Measurements from ENCODE around the gene NKX1-1. TPM values are rescaled to one million over a fixed set of nuclear protein-coding genes. Genes with fewer than 3 reads are reported as not detected.

Gene NKX1-1
- polyA plus RNA-seq, 1 donor (not counting 4 experiments of a cell fraction or from before 2014, with no cell fraction given): not detected

GRCh38 chr4:1383728-1384591, 22.3 kb downstream of the NKX1-1 start:
- H3K9me3 ChIP-seq (ENCODE audit: control insufficient read depth, low read depth, low read length): no peaks in the 10 kb centered on the region
- H3K36me3 ChIP-seq (ENCODE audit: control insufficient read depth in 2 of 2, extremely low read depth in 1 of 2, insufficient read depth in 2 of 2, low read length in 2 of 2): peaks cover 7 to 21% of the 10 kb centered on the region in 2 experiments
- TF ChIP-seq CTCF (optimal IDR thresholded peaks at IDR 0.05 in 1 of 3, IDR thresholded peaks at IDR 0.05 in 1 of 3, conservative IDR thresholded peaks at IDR 0.05 in 1 of 3; ENCODE audit: extremely low read depth in 1 of 3, insufficient read depth in 2 of 3, low read length in 3 of 3) (no peak), EZH2 (IDR thresholded peaks at IDR 0.05; ENCODE audit: low read length) (no peak)
- H2AFZ ChIP-seq (ENCODE audit: control insufficient read depth, low read length): no peak overlapping the region
- dilution Hi-C loops (cut with MboI; ENCODE audit: extremely low pct_ligation_motif_present, low sequenced_read_pairs): no loop called here
- no peaks in the 10 kb centered on the region for H3K9me1 ChIP-seq (ENCODE audit: control insufficient read depth, extremely low read depth, insufficient read depth, low read length)
- H4K20me1 ChIP-seq (ENCODE audit: control insufficient read depth, extremely low read depth, insufficient read depth, low read length): no peaks in the 10 kb centered on the region
- no peaks in the 10 kb centered on the region for H3K79me2 ChIP-seq (ENCODE audit: control insufficient read depth, insufficient read depth, low read length)
- H3K4me3 ChIP-seq (ENCODE audit: control insufficient read depth in 2 of 3, extremely low read depth in 1 of 3, insufficient read depth in 2 of 3, low read depth in 1 of 3, low read length in 3 of 3): no peak overlapping the region
- H3K4me1 ChIP-seq (ENCODE audit: control insufficient read depth, extremely low read depth, insufficient read depth, low read length): no peaks in the 10 kb centered on the region
- no peaks in the 10 kb centered on the region for H3K27me3 ChIP-seq (ENCODE audit: control insufficient read depth, extremely low read depth, insufficient read depth, low read length)
- H3K9ac ChIP-seq (ENCODE audit: control insufficient read depth, extremely low read depth, insufficient read depth, low read length): no peak overlapping the region
- no peak overlapping the region for H3K27ac ChIP-seq (ENCODE audit: control insufficient read depth, insufficient read depth, low read length)
- no peak for FAIRE-seq
- DNase-seq (ENCODE audit: low read depth, low spot score): no peak
- no peak overlapping the region for H3K4me2 ChIP-seq (ENCODE audit: control insufficient read depth, extremely low read depth, insufficient read depth, low read depth, low read length)

- no peak for DNase-seq (ENCODE audit: low read depth, low spot score)
Measured at GRCh38 chr4:1382776-1383727, 23.2 kb downstream of the NKX1-1 start.

More at GRCh38 chr4:1382776-1383727, 23.2 kb downstream of the NKX1-1 start:
- Histone ChIP-seq H3K79me2 (ENCODE audit: control insufficient read depth, insufficient read depth, low read length) (no peaks in the 10 kb centered on the region), H3K27me3 (ENCODE audit: control insufficient read depth, extremely low read depth, insufficient read depth, low read length) (no peaks in the 10 kb centered on the region), H3K9me3 (ENCODE audit: control insufficient read depth, low read depth, low read length) (no peaks in the 10 kb centered on the region), H3K4me1 (ENCODE audit: control insufficient read depth, extremely low read depth, insufficient read depth, low read length) (no peaks in the 10 kb centered on the region), H3K4me2 (ENCODE audit: control insufficient read depth, extremely low read depth, insufficient read depth, low read depth, low read length) (no peak overlapping the region), H3K9me1 (ENCODE audit: control insufficient read depth, extremely low read depth, insufficient read depth, low read length) (no peaks in the 10 kb centered on the region), H3K27ac (ENCODE audit: control insufficient read depth, insufficient read depth, low read length) (no peak overlapping the region), H3K4me3 (ENCODE audit: control insufficient read depth in 2 of 3, extremely low read depth in 1 of 3, insufficient read depth in 2 of 3, low read depth in 1 of 3, low read length in 3 of 3) (no peak overlapping the region), H2AFZ (ENCODE audit: control insufficient read depth, low read length) (no peak overlapping the region), H3K36me3 (ENCODE audit: control insufficient read depth in 2 of 2, extremely low read depth in 1 of 2, insufficient read depth in 2 of 2, low read length in 2 of 2) (peaks cover 4 to 23% of the 10 kb centered on the region in 2 experiments), H4K20me1 (ENCODE audit: control insufficient read depth, extremely low read depth, insufficient read depth, low read length) (no peaks in the 10 kb centered on the region), H3K9ac (ENCODE audit: control insufficient read depth, extremely low read depth, insufficient read depth, low read length) (no peak overlapping the region)
- no peak for FAIRE-seq
- TF ChIP-seq CTCF (optimal IDR thresholded peaks at IDR 0.05 in 1 of 3, IDR thresholded peaks at IDR 0.05 in 1 of 3, conservative IDR thresholded peaks at IDR 0.05 in 1 of 3; ENCODE audit: extremely low read depth in 1 of 3, insufficient read depth in 2 of 3, low read length in 3 of 3): no peak
- no peak for TF ChIP-seq EZH2 (IDR thresholded peaks at IDR 0.05; ENCODE audit: low read length)
- dilution Hi-C loops (cut with MboI; ENCODE audit: extremely low pct_ligation_motif_present, low sequenced_read_pairs): no loop called here
